Muscle layer of colon (tissue), 2 donors: ENCODE results near the gene PTPN12.
"Not testable (repeated sequence)": the region's sequence is repeated elsewhere in the genome, so short reads cannot be mapped to it uniquely, and the experiment has no call there.

Experiments
- H3K27ac ChIP-seq: one replicate; pipeline ENCODE4 v1.7.0; 2013; ENCODE audit warnings: low read depth, mild to moderate bottlenecking, low read length, moderate library complexity
- H3K27me3 ChIP-seq, 2 donors: one replicate each; pipeline ENCODE4 v1.7.0; 2013; ENCODE audit warnings: low read length in 2 of 2, mild to moderate bottlenecking in 2 of 2; ENCODE audit not compliant: insufficient read depth in 2 of 2, control insufficient read depth in 1 of 2
- H3K36me3 ChIP-seq: one replicate; pipeline ENCODE4 v1.7.0; 2013; ENCODE audit warnings: mild to moderate bottlenecking, low read length; ENCODE audit not compliant: insufficient read depth
- H3K4me1 ChIP-seq: one replicate; pipeline ENCODE4 v1.7.0; 2013; ENCODE audit warnings: mild to moderate bottlenecking, low read length; ENCODE audit not compliant: insufficient read depth
- H3K4me3 ChIP-seq, 2 donors: one replicate each; pipeline ENCODE4 v1.7.0; 2013; ENCODE audit warnings: low read length in 2 of 2, low read depth in 1 of 2, mild to moderate bottlenecking in 1 of 2, moderate library complexity in 1 of 2
- H3K9ac ChIP-seq: one replicate; pipeline ENCODE4 v1.7.0; 2013; ENCODE audit warnings: low read length
- H3K9me3 ChIP-seq: one replicate; pipeline ENCODE4 v1.7.0; 2013; ENCODE audit warnings: mild to moderate bottlenecking, low read length
- donor health status: abdominal sarcoma.
- donor health status: Adenocarcinoma of cecum.

PTPN12 gene

GRCh38 chr7:77537136-77537777 is at the start of gene PTPN12:
PTPN12 (plus strand) TSS chr7:77537295; CDS start chr7:77537547, 252 bp downstream.
- no peaks in the 10 kb centered on the region for H3K27me3 ChIP-seq
- peaks cover 28% of the 10 kb centered on the region for H3K4me1 ChIP-seq
- H3K4me3 ChIP-seq: peak within 1 kb of the TSS; percentile 71 to 99
- H3K9ac ChIP-seq: peak within 1 kb of the TSS; percentile 99
- H3K9me3 ChIP-seq: no peaks in the 10 kb centered on the region
- H3K27ac ChIP-seq: peak within 1 kb of the TSS; percentile 99
- no peaks in the 10 kb centered on the region for H3K36me3 ChIP-seq

- Histone ChIP-seq H3K4me1 (no peaks in the 10 kb centered on the region), H3K9ac (no peak overlapping the region), H3K36me3 (no peaks in the 10 kb centered on the region), H3K9me3 (no peaks in the 10 kb centered on the region), H3K4me3 (no peak overlapping the region), H3K27ac (no peak overlapping the region), H3K27me3 (no peaks in the 10 kb centered on the region)
These were observed 48.1 kb upstream of the PTPN12 start for GRCh38 chr7:77488986-77489385.

DNA sequence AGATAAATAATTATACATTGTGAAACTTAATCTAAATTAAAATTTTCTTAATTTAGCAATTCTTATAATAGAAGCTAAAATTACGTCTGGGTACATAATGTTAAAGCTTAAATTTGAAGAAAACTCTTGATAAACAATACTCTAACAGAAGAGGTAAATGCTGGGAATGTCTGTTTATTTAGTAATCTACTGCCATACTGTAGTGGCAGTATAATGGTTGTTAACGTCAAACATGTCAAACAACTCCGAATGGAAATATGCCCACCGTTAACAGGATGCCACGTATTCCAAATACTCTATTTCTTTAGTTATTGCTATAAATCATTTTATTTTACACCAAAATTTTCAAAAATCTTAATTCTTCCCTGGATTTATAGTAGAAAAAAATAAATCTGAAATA is 40.0 kb upstream of the PTPN12 start:
- H3K27me3 ChIP-seq: no peaks in the 10 kb centered on the region
- no peaks in the 10 kb centered on the region for H3K9me3 ChIP-seq
- H3K4me1 ChIP-seq: no peaks in the 10 kb centered on the region
- no peaks in the 10 kb centered on the region for H3K36me3 ChIP-seq
- H3K4me3 ChIP-seq: no peak overlapping the region
- H3K9ac ChIP-seq: no peak overlapping the region
- no peak overlapping the region for H3K27ac ChIP-seq

DNA sequence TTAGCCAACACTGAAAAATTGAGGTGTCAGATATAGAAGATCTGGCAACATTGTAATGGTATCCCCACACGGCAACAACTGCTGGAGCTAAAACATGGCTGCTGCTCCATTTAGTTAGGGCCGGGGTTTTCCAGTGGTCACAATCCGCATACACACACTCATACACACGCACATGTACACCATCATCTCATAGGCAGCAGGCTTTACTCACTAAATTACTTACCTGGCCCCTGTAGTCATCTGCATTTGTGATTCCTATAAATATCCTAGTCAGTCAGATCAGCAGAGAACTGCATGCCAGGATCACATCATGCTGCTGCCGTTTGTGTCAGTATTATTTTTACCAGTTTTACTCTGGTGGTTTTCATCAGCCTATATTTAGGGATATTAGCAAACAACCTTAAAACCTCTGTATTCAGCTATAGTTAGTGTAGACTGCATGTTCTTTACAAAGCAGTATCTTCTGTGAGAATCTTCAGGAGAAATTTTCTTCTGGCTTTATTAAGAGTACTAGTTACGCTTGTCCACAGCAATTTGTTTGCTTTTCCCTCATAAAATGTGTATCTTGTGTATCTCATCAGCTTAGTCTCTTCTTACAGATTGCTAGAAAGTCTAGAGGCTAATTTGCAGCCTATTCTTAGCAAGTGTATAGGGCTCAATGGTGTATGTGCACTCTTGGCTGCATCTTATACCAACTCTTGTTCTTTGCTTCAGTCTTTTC is 38.3 kb upstream of the PTPN12 start:
- Histone ChIP-seq H3K9me3 (no peaks in the 10 kb centered on the region), H3K36me3 (no peaks in the 10 kb centered on the region), H3K9ac (no peak overlapping the region), H3K4me3 (no peak overlapping the region), H3K27me3 (no peaks in the 10 kb centered on the region), H3K4me1 (no peaks in the 10 kb centered on the region), H3K27ac (no peak overlapping the region)

DNA sequence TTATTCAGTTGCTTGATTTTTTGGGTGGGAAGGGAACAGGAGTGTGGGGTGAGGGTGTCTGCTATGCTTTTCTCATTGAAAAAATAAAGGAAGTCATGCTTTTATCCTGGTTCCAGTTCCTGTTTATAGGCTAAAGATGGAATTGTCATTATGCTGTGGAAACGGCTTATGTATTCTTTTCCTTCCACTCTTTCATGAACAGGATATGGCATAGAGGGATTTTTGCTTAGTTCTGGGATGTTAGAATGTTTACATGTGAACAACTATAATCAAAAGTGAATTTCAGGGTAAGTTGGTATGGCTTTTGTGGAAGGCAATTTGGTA is 35.9 kb upstream of the PTPN12 start:
- Histone ChIP-seq H3K36me3 (no peaks in the 10 kb centered on the region), H3K4me1 (no peaks in the 10 kb centered on the region), H3K9ac (no peak overlapping the region), H3K9me3 (no peaks in the 10 kb centered on the region), H3K27ac (no peak overlapping the region), H3K4me3 (no peak overlapping the region), H3K27me3 (no peaks in the 10 kb centered on the region)

- Histone ChIP-seq H3K27me3 (no peaks in the 10 kb centered on the region), H3K27ac (no peak overlapping the region), H3K9me3 (no peaks in the 10 kb centered on the region)
These were observed 32.1 kb upstream of the PTPN12 start for GRCh38 chr7:77504951-77505350.

DNA sequence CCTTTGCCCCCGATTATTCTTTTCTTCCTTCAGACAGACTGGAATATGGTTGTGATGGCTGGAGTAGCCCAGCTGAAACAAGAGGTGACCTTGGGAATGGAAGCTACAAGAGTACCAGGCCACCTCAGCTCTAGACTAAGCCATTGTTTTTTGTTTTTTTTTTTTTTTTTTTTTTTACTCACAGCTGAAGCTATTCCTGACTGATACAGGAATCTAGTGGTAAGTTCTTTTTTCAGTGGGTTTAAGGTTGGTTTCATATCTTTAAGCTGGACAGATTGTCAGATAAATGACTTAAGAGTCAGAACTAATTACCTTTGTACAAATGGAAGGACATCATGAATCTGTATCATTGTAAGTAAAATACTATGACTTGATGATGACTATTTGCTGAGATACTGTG is 30.2 kb upstream of the PTPN12 start:
- Histone ChIP-seq H3K4me1 (no peaks in the 10 kb centered on the region), H3K9me3 (no peaks in the 10 kb centered on the region), H3K27ac (no peak overlapping the region), H3K36me3 (no peaks in the 10 kb centered on the region), H3K27me3 (no peaks in the 10 kb centered on the region), H3K9ac (no peak overlapping the region), H3K4me3 (no peak overlapping the region)

More at GRCh38 chr7:77504951-77505350, 32.1 kb upstream of the PTPN12 start:
- H3K4me3 ChIP-seq: no peak overlapping the region
- H3K36me3 ChIP-seq: no peaks in the 10 kb centered on the region
- no peak overlapping the region for H3K9ac ChIP-seq
- no peaks in the 10 kb centered on the region for H3K4me1 ChIP-seq

DNA sequence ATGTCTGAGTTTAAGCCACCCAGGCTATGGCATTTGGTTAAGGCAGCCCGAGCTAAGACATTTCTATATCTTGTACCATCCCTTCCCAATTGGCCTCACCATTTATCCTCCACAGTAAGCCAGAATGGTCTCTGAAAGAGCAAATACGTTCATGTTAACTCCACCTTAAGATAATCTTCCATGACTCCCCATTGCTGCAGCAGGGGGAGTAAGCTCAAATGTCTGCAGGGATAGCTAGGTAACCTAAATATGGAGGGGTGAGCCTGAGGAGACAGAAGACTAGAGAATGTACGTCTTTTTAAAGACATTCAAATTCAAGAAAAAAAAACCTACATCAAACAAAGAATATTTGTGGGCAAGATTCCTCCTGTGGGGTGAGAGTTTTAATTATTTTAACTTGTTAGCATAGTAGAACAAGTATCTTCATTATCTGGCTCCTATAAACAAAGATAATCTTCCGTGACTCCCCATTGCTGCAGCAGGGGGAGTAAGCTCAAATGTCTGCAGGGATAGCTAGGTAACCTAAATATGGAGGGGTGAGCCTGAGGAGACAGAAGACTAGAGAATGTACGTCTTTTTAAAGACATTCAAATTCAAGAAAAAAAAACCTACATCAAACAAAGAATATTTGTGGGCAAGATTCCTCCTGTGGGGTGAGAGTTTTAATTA is 24.0 kb upstream of the PTPN12 start:
- not testable (repeated sequence) for H3K27me3 ChIP-seq, H3K9me3 ChIP-seq, H3K4me3 ChIP-seq, H3K27ac ChIP-seq, H3K36me3 ChIP-seq, H3K4me1 ChIP-seq, H3K9ac ChIP-seq

GRCh38 chr7:77516085-77516484 is 21.0 kb upstream of the PTPN12 start:
- no peaks in the 10 kb centered on the region for H3K9me3 ChIP-seq
- no peaks in the 10 kb centered on the region for H3K36me3 ChIP-seq
- no peaks in the 10 kb centered on the region for H3K4me1 ChIP-seq
- no peak overlapping the region for H3K4me3 ChIP-seq
- H3K27ac ChIP-seq: no peak overlapping the region
- H3K9ac ChIP-seq: no peak overlapping the region
- H3K27me3 ChIP-seq: no peaks in the 10 kb centered on the region

- no peaks in the 10 kb centered on the region for H3K36me3 ChIP-seq
- H3K27me3 ChIP-seq: no peaks in the 10 kb centered on the region
- H3K9me3 ChIP-seq: no peaks in the 10 kb centered on the region
- no peak overlapping the region for H3K4me3 ChIP-seq
- no peak overlapping the region for H3K9ac ChIP-seq
- no peaks in the 10 kb centered on the region for H3K4me1 ChIP-seq
- no peak overlapping the region for H3K27ac ChIP-seq
These were observed 16.8 kb upstream of the PTPN12 start for GRCh38 chr7:77520261-77520660.

DNA sequence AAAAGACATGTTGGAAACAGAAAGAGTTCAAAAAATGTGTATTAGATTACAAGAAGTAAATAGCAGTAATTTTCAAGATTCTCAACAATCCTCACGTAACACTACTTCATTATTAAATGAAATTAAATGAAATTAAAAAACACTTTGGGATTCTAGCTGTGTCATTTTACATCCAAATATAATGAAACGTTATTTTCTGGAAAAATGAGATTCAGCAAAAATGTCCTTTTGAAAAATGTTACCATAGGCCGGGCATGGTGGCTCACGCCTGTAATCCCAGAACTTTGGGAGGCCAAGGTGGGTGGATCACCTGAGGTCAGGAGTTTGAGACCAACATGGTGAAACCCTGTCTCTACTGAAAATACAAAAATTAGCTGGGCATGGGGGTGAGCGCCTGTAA is 15.6 kb upstream of the PTPN12 start:
- not testable (repeated sequence) for H3K9me3 ChIP-seq, H3K4me3 ChIP-seq, H3K4me1 ChIP-seq, H3K27ac ChIP-seq, H3K36me3 ChIP-seq, H3K9ac ChIP-seq, H3K27me3 ChIP-seq
